Left renal cortex interstitium (tissue), 4 donors: ENCODE results near the gene EPHA6. TPM values are rescaled to one million over a fixed set of nuclear protein-coding genes. Genes with fewer than 3 reads are reported as not detected.
"Not testable (repeated sequence)": the region's sequence is repeated elsewhere in the genome, so short reads cannot be mapped to it uniquely, and the experiment has no call there.

ENCODE experiments used
- DNase-seq, 4 donors: peaks; one replicate each; pipeline ENCODE4 v3.0.0-alpha.2; 2013; ENCODE audit warnings: low read depth in 4 of 4, low spot score in 2 of 4, missing footprints in 1 of 4
- polyA plus RNA-seq, 4 donors: library from polyadenylated mRNA; unstranded; fragments of 120-200 nt; gene quantifications; one replicate each; pipeline ENCODE4 v1.2.1, GENCODE V29; 2013; ENCODE audit not compliant: insufficient read length in 4 of 4

EPHA6 gene
- polyA plus RNA-seq, 4 donors, result 0.64 to 1.1 (median 0.87) TPM

GRCh38 chr3:96900031-96900430 lies 85.6 kb downstream of the EPHA6 start:
- DNase-seq, result no peak

GRCh38 chr3:96900566-96900965 lies 86.2 kb downstream of the EPHA6 start:
- DNase-seq, result no peak

- DNase-seq, result no peak
These were observed 101.1 kb downstream of the EPHA6 start for GRCh38 chr3:96915445-96915844.

- DNase-seq, result no peak
These were observed 116.9 kb downstream of the EPHA6 start for GRCh38 chr3:96931119-96931862.

GRCh38 chr3:96942131-96942530 lies 127.7 kb downstream of the EPHA6 start:
- not testable (repeated sequence) for DNase-seq

- DNase-seq, result no peak
These were observed 144.5 kb downstream of the EPHA6 start for GRCh38 chr3:96958856-96959255.

- DNase-seq, result no peak
These were observed 145.1 kb downstream of the EPHA6 start for GRCh38 chr3:96959474-96959873.

GRCh38 chr3:96959901-96960641 lies 145.7 kb downstream of the EPHA6 start:
- DNase-seq, result no peak

GRCh38 chr3:96960661-96961330 lies 146.4 kb downstream of the EPHA6 start:
- no peak for DNase-seq

GRCh38 chr3:96961576-96961975 lies 147.2 kb downstream of the EPHA6 start:
- DNase-seq, result no peak

- no peak for DNase-seq
These were observed 152.0 kb downstream of the EPHA6 start for GRCh38 chr3:96966181-96966929.

- no peak for DNase-seq
These were observed 155.8 kb downstream of the EPHA6 start for GRCh38 chr3:96970211-96970610.

GRCh38 chr3:96977671-96978070 lies 163.3 kb downstream of the EPHA6 start:
- no peak for DNase-seq

GRCh38 chr3:96983716-96984115 lies 169.3 kb downstream of the EPHA6 start:
- DNase-seq, result not testable (repeated sequence)

GRCh38 chr3:96986241-96986640 lies 171.8 kb downstream of the EPHA6 start:
- no peak for DNase-seq

GRCh38 chr3:96991231-96991630 lies 176.8 kb downstream of the EPHA6 start:
- no peak for DNase-seq

- DNase-seq, result no peak
These were observed 177.5 kb downstream of the EPHA6 start for GRCh38 chr3:96991800-96992365.

- DNase-seq, result no peak
These were observed 180.6 kb downstream of the EPHA6 start for GRCh38 chr3:96994988-96995387.

- DNase-seq, result no peak
These were observed 181.6 kb downstream of the EPHA6 start for GRCh38 chr3:96996009-96996408.

- no peak for DNase-seq
These were observed 187.2 kb downstream of the EPHA6 start for GRCh38 chr3:97001611-97002010.
